CD4-positive, alpha-beta memory T cell (primary cell): ENCODE measurements around the gene EIF4G1. TPM values are rescaled to one million over a fixed set of nuclear protein-coding genes. Genes with fewer than 3 reads are reported as not detected.

Experiments
- CTCF ChIA-PET: fragments of 350-600 bp; sonication (Branson Sonifier 250); formaldehyde crosslinking; loops from one replicate; lab custom pipeline; 2021; ENCODE audit warnings: inconsistent platforms; ENCODE audit not compliant: partially characterized antibody; lab: Charles Lee
- POLR2A ChIA-PET: fragments of 350-600 bp; sonication (Branson Sonifier 250); formaldehyde crosslinking; loops from one replicate; lab custom pipeline; 2021; ENCODE audit not compliant: partially characterized antibody; lab: Charles Lee
- DNase-seq, 5 donors: peaks; one replicate each; pipeline versions ENCODE4 v3.0.0 to v3.0.0-alpha.2; 2020 to 2022; ENCODE audit warnings: mixed read lengths in 1 of 5
- H3K27ac ChIP-seq: one replicate; pipeline ENCODE4 v1.7.0; 2013; ENCODE audit warnings: low read depth, low read length
- H3K27me3 ChIP-seq: 2 replicates; pipeline ENCODE4 v1.7.0; 2013; ENCODE audit warnings: mild to moderate bottlenecking, low read length, moderate library complexity; ENCODE audit not compliant: insufficient read depth
- H3K36me3 ChIP-seq: 2 replicates; pipeline ENCODE4 v1.7.0; 2013; ENCODE audit warnings: mild to moderate bottlenecking, low read length, moderate library complexity; ENCODE audit not compliant: insufficient read depth
- H3K4me1 ChIP-seq: 2 replicates; pipeline ENCODE4 v1.7.0; 2013; ENCODE audit warnings: mild to moderate bottlenecking, low read length, moderate library complexity; ENCODE audit not compliant: insufficient read depth
- H3K4me3 ChIP-seq, 2 donors: one replicate each; pipeline ENCODE4 v1.7.0; 2013; ENCODE audit warnings: low read length in 2 of 2, mild to moderate bottlenecking in 1 of 2
- H3K9me3 ChIP-seq, 2 donors: one replicate each; pipeline ENCODE4 v1.7.0; 2013; ENCODE audit warnings: low read length in 2 of 2, control low read depth in 1 of 2; ENCODE audit not compliant: control insufficient read depth in 1 of 2
- H3K27ac Mint-ChIP-seq, 7 donors: one replicate each; pipeline ENCODE4 v1.8.0; 2020 to 2021; ENCODE audit warnings: mixed read lengths in 7 of 7, mild to moderate bottlenecking in 6 of 7, inconsistent platforms in 3 of 7, moderate library complexity in 3 of 7
- H3K27me3 Mint-ChIP-seq, 2 donors: one replicate each; pipeline ENCODE4 v1.8.0; 2020 to 2021; ENCODE audit warnings: mixed read lengths in 2 of 2
- H3K36me3 Mint-ChIP-seq, 2 donors: one replicate each; pipeline ENCODE4 v1.8.0; 2020 to 2021; ENCODE audit warnings: mixed read lengths in 2 of 2, inconsistent platforms in 1 of 2, mild to moderate bottlenecking in 1 of 2
- H3K4me1 Mint-ChIP-seq, 4 donors: one replicate each; pipeline ENCODE4 v1.8.0; 2020 to 2021; ENCODE audit warnings: mixed read lengths in 4 of 4, mild to moderate bottlenecking in 1 of 4
- H3K4me3 Mint-ChIP-seq, 8 donors: one replicate each; pipeline ENCODE4 v1.8.0; 2020 to 2021; ENCODE audit warnings: mixed read lengths in 8 of 8, mild to moderate bottlenecking in 7 of 8, moderate library complexity in 6 of 8, inconsistent platforms in 3 of 8
- H3K9me3 Mint-ChIP-seq, 8 donors: one replicate each; pipeline ENCODE4 v1.8.0; 2020 to 2021; ENCODE audit warnings: mixed read lengths in 8 of 8, mild to moderate bottlenecking in 5 of 8, inconsistent platforms in 3 of 8, moderate library complexity in 1 of 8
- intact Hi-C: fragments of 100-400 bp; cut with micrococcal nuclease; formaldehyde crosslinking; loops from one replicate; pipeline ENCODE4 v1.15.1; 2023
- polyA plus RNA-seq, 2 donors: library from polyadenylated mRNA; unstranded; fragments of 300-500 nt; fragmentation: Illumina TruSeq; gene quantifications; one replicate each; pipeline ENCODE4 v1.2.3, GENCODE V29; 2021
- total RNA-seq, 2 experiments: library from RNA; stranded (reverse); gene quantifications; one replicate each; pipeline ENCODE4 v1.2.3, GENCODE V29; 2021

Gene EIF4G1
- total and polyA plus RNA-seq, 4 experiments from 2014 or later, result 3.6 to 246 (median 144) TPM

- Mint-ChIP-seq H3K4me1 (peaks cover 0 to 5% (median 0%) of the 10 kb centered on the region in 4 donors), H3K4me3 (no peak overlapping the region), H3K9me3 (no peaks in the 10 kb centered on the region), H3K27me3 (no peaks in the 10 kb centered on the region), H3K36me3 (peaks cover 0 to 3% of the 10 kb centered on the region in 2 donors), H3K27ac (no peak overlapping the region)
- POLR2A ChIA-PET, result interaction anchor here (0.9 to 1.3 kb wide), 3 partner anchors 9 to 51 kb away, joined by 3 read pairs; no protein-coding TSS in a partner anchor
- no peaks in the 10 kb centered on the region for H3K36me3 ChIP-seq
- CTCF ChIA-PET, result interaction anchor here (0.7 to 4.4 kb wide), 23 partner anchors 9 to 458 kb away, joined by 3 to 32 read pairs (median 4); partner anchors contain the start of genes CLCN2, FAM131A, POLR2H and VWA5B2
- no peak for DNase-seq
- H3K27ac ChIP-seq, result no peak overlapping the region
- intact Hi-C loops, result loop anchor here (5.0 kb wide), 1 partner anchor 114 kb away; no protein-coding TSS in a partner anchor
- H3K4me3 ChIP-seq, result no peak overlapping the region
- no peaks in the 10 kb centered on the region for H3K27me3 ChIP-seq
- H3K4me1 ChIP-seq, result peaks cover 10% of the 10 kb centered on the region
- H3K9me3 ChIP-seq, result no peaks in the 10 kb centered on the region
Observed at GRCh38 chr3:184353546-184353941, 39.1 kb downstream of the EIF4G1 start.

- intact Hi-C loops, result loop anchor here (1.0 to 5.0 kb wide), 3 partner anchors 113 to 190 kb away; no protein-coding TSS in a partner anchor
- H3K4me1 ChIP-seq, result peaks cover 10% of the 10 kb centered on the region
- ChIA-PET CTCF (interaction anchor here (0.7 to 4.4 kb wide), 23 partner anchors 8 to 459 kb away, joined by 3 to 32 read pairs (median 4); partner anchors contain the start of genes CLCN2, FAM131A, POLR2H and VWA5B2), POLR2A (interaction anchor here (1.0 to 1.3 kb wide), 2 partner anchors 8 to 52 kb away, joined by 3 read pairs; no protein-coding TSS in a partner anchor)
- Mint-ChIP-seq H3K4me3 (peak overlapping the region in 1 of 8 donors; percentile 15), H3K9me3 (no peaks in the 10 kb centered on the region), H3K36me3 (peaks cover 0 to 3% of the 10 kb centered on the region in 2 donors), H3K27ac (no peak overlapping the region), H3K4me1 (peaks cover 0 to 5% (median 0%) of the 10 kb centered on the region in 4 donors), H3K27me3 (no peaks in the 10 kb centered on the region)
- DNase-seq, result peak in 4 of 5 donors; percentile 39 to 55 (median 43)
- no peaks in the 10 kb centered on the region for H3K36me3 ChIP-seq
- no peak overlapping the region for H3K27ac ChIP-seq
- no peaks in the 10 kb centered on the region for H3K27me3 ChIP-seq
- no peaks in the 10 kb centered on the region for H3K9me3 ChIP-seq
- no peak overlapping the region for H3K4me3 ChIP-seq
Observed at GRCh38 chr3:184354121-184354728, 39.8 kb downstream of the EIF4G1 start.

- DNase-seq, result no peak
- intact Hi-C loops, result loop anchor here (1.0 to 5.0 kb wide), 3 partner anchors 113 to 190 kb away; no protein-coding TSS in a partner anchor
- peaks cover 0 to 3% of the 10 kb centered on the region in 2 donors for H3K36me3 Mint-ChIP-seq
- no peak overlapping the region for H3K27ac ChIP-seq
- H3K9me3 Mint-ChIP-seq, result no peaks in the 10 kb centered on the region
- no peak overlapping the region for H3K27ac Mint-ChIP-seq
- H3K9me3 ChIP-seq, result no peaks in the 10 kb centered on the region
- CTCF ChIA-PET, result interaction anchor here (1.0 to 4.4 kb wide), 9 partner anchors 9 to 187 kb away, joined by 3 to 32 read pairs (median 7); no protein-coding TSS in a partner anchor
- H3K27me3 ChIP-seq, result no peaks in the 10 kb centered on the region
- no peaks in the 10 kb centered on the region for H3K27me3 Mint-ChIP-seq
- POLR2A ChIA-PET, result no interaction called here
- no peaks in the 10 kb centered on the region for H3K36me3 ChIP-seq
- peaks cover 10% of the 10 kb centered on the region for H3K4me1 ChIP-seq
- H3K4me1 Mint-ChIP-seq, result peaks cover 0 to 5% (median under 1%) of the 10 kb centered on the region in 4 donors
- no peak overlapping the region for H3K4me3 ChIP-seq
- no peak overlapping the region for H3K4me3 Mint-ChIP-seq
Observed at GRCh38 chr3:184354754-184355153, 40.3 kb downstream of the EIF4G1 start.

- H3K9me3 Mint-ChIP-seq, result no peaks in the 10 kb centered on the region
- H3K4me3 Mint-ChIP-seq, result peak overlapping the region in 1 of 8 donors; percentile 46
Observed at GRCh38 chr3:184355261-184356040, 41.0 kb downstream of the EIF4G1 start.

GRCh38 chr3:184357248-184358123 is 43.1 kb downstream of the EIF4G1 start:
- H3K36me3 Mint-ChIP-seq, result peaks cover 3% of the 10 kb centered on the region in 2 donors

More at GRCh38 chr3:184355261-184356040, 41.0 kb downstream of the EIF4G1 start:
- no peak for DNase-seq
- H3K4me1 ChIP-seq, result peaks cover 12% of the 10 kb centered on the region
- Mint-ChIP-seq H3K36me3 (peaks cover 0 to 3% of the 10 kb centered on the region in 2 donors), H3K4me1 (peaks cover 0 to 5% (median 4%) of the 10 kb centered on the region in 4 donors), H3K27me3 (no peaks in the 10 kb centered on the region), H3K27ac (peak overlapping the region in 1 of 7 donors; percentile 58)
- ChIA-PET CTCF (interaction anchor here (1.0 to 4.4 kb wide), 8 partner anchors 9 to 187 kb away, joined by 3 to 32 read pairs (median 10); no protein-coding TSS in a partner anchor), POLR2A (no interaction called here)
- intact Hi-C loops, result no loop called here
- no peaks in the 10 kb centered on the region for H3K27me3 ChIP-seq
- no peak overlapping the region for H3K4me3 ChIP-seq
- no peaks in the 10 kb centered on the region for H3K9me3 ChIP-seq
- H3K27ac ChIP-seq, result no peak overlapping the region
- no peaks in the 10 kb centered on the region for H3K36me3 ChIP-seq

GRCh38 chr3:184358124-184358767 is 43.8 kb downstream of the EIF4G1 start:
- intact Hi-C loops, result no loop called here
- H3K27me3 Mint-ChIP-seq, result no peaks in the 10 kb centered on the region
- H3K9me3 Mint-ChIP-seq, result no peaks in the 10 kb centered on the region
- peak overlapping the region in 1 of 8 donors; percentile 15 for H3K4me3 Mint-ChIP-seq
- H3K27me3 ChIP-seq, result no peaks in the 10 kb centered on the region
- H3K4me1 Mint-ChIP-seq, result peaks cover 3 to 19% (median 10%) of the 10 kb centered on the region in 4 donors
- peaks cover 20% of the 10 kb centered on the region for H3K4me1 ChIP-seq
- no peak overlapping the region for H3K27ac Mint-ChIP-seq
- H3K27ac ChIP-seq, result no peak overlapping the region
- peaks cover 3 to 6% of the 10 kb centered on the region in 2 donors for H3K36me3 Mint-ChIP-seq
- CTCF ChIA-PET, result no interaction called here
- no peaks in the 10 kb centered on the region for H3K9me3 ChIP-seq
- H3K36me3 ChIP-seq, result no peaks in the 10 kb centered on the region
- no peak overlapping the region for H3K4me3 ChIP-seq
- DNase-seq, result no peak
- POLR2A ChIA-PET, result no interaction called here

More at GRCh38 chr3:184357248-184358123, 43.1 kb downstream of the EIF4G1 start:
- no peak for DNase-seq
- H3K4me3 Mint-ChIP-seq, result no peak overlapping the region
- H3K4me3 ChIP-seq, result no peak overlapping the region
- peaks cover 20% of the 10 kb centered on the region for H3K4me1 ChIP-seq
- POLR2A ChIA-PET, result no interaction called here
- no peaks in the 10 kb centered on the region for H3K36me3 ChIP-seq
- no peaks in the 10 kb centered on the region for H3K27me3 ChIP-seq
- H3K9me3 ChIP-seq, result no peaks in the 10 kb centered on the region
- CTCF ChIA-PET, result interaction anchor here (4.4 kb wide), 1 partner anchor 15 kb away, joined by 32 read pairs; no protein-coding TSS in a partner anchor
- no peak overlapping the region for H3K27ac ChIP-seq
- H3K4me1 Mint-ChIP-seq, result peaks cover 3 to 15% (median 9%) of the 10 kb centered on the region in 4 donors
- H3K27ac Mint-ChIP-seq, result no peak overlapping the region
- no peaks in the 10 kb centered on the region for H3K27me3 Mint-ChIP-seq
- intact Hi-C loops, result no loop called here
- H3K9me3 Mint-ChIP-seq, result no peaks in the 10 kb centered on the region
